PC-3 (cell line): ENCODE results near the gene PCDH10. TPM values are rescaled to one million over a fixed set of nuclear protein-coding genes. Genes with fewer than 3 reads are reported as not detected.

Experiments
- ATAC-seq: fragments of 200-7000 bp; cut with Tn5 transposase; 2 replicates; pipeline ENCODE4 v1.9.1; 2020; ENCODE audit warnings: mild to moderate bottlenecking, moderate library complexity
- BruUV-seq: library from RNA; stranded (reverse); fragments of 400-500 nt; replicated peaks from 2 replicates; lab custom pipeline; 2021; lab: Mats Ljungman, UMichigan
- CTCF ChIA-PET: fragments of 300-600 bp; sonication (Branson Sonifier 250); formaldehyde crosslinking; loops from one replicate; lab custom pipeline; 2022; ENCODE audit warnings: antibody characterized with exemption; lab: Charles Lee
- POLR2A ChIA-PET: fragments of 300-600 bp; sonication (Branson Sonifier 250); formaldehyde crosslinking; loops from one replicate; lab custom pipeline; 2022; ENCODE audit warnings: antibody characterized with exemption; ENCODE audit not compliant: unreplicated experiment; lab: Charles Lee
- DNase-seq: peaks from one replicate; pipeline ENCODE4 v3.0.0-alpha.2; 2015
- H2AFZ ChIP-seq: fragments of 300-600 bp; sonication (generic); 2 replicates; pipeline ENCODE4 v1.6.0; 2016; ENCODE audit warnings: antibody characterized with exemption, low read length
- H3F3A ChIP-seq: fragments of 300-600 bp; sonication (generic); one replicate; pipeline ENCODE4 v1.6.0; 2017; ENCODE audit warnings: antibody characterized with exemption, low read length, control low read depth, mild to moderate bottlenecking; ENCODE audit not compliant: unreplicated experiment
- H3K27ac ChIP-seq: fragments of 300-600 bp; sonication (generic); 2 replicates; pipeline ENCODE4 v1.5.1; 2016; ENCODE audit warnings: mild to moderate bottlenecking, low read length
- H3K27me3 ChIP-seq: fragments of 300-600 bp; sonication (generic); 2 replicates; pipeline ENCODE4 v1.6.1; 2016; ENCODE audit warnings: low read length, mixed read lengths
- H3K36me3 ChIP-seq: fragments of 300-600 bp; sonication (generic); 2 replicates; pipeline ENCODE4 v1.6.1; 2016; ENCODE audit warnings: low read depth, mixed run types, low read length, mixed read lengths
- H3K4me1 ChIP-seq: fragments of 300-600 bp; sonication (generic); 2 replicates; pipeline ENCODE4 v1.5.1; 2016; ENCODE audit warnings: low read length; ENCODE audit not compliant: insufficient read depth
- H3K4me2 ChIP-seq: fragments of 300-600 bp; sonication (generic); 2 replicates; pipeline ENCODE4 v1.6.0; 2016; ENCODE audit warnings: low read length
- H3K4me3 ChIP-seq: fragments of 300-600 bp; sonication (generic); 2 replicates; pipeline ENCODE4 v1.5.1; 2016; ENCODE audit warnings: mild to moderate bottlenecking, low read length, mixed read lengths
- H3K79me2 ChIP-seq: fragments of 300-600 bp; sonication (generic); 2 replicates; pipeline ENCODE4 v1.6.1; 2017; ENCODE audit warnings: low read length, mixed read lengths
- H3K9ac ChIP-seq: fragments of 300-600 bp; sonication (generic); 2 replicates; pipeline ENCODE4 v1.6.0; 2016; ENCODE audit warnings: mild to moderate bottlenecking, low read length
- H3K9me2 ChIP-seq: fragments of 300-600 bp; sonication (generic); replicated peaks from 2 replicates; pipeline ENCODE4 v1.6.1; 2016; ENCODE audit warnings: mixed run types, low read length, mixed read lengths
- H3K9me3 ChIP-seq: fragments of 300-600 bp; sonication (generic); 2 replicates; pipeline ENCODE4 v1.6.1; 2016; ENCODE audit warnings: low read length, mixed read lengths
- H4K20me1 ChIP-seq: fragments of 300-600 bp; sonication (generic); 2 replicates; pipeline ENCODE4 v1.6.1; 2016; ENCODE audit warnings: low read length, mixed read lengths
- EZH2 ChIP-seq: fragments of 300-600 bp; sonication (generic); IDR thresholded peaks from one replicate; pipeline ENCODE4 v1.6.1; 2017; ENCODE audit warnings: antibody characterized with exemption, mild to moderate bottlenecking, low read length; ENCODE audit not compliant: unreplicated experiment
- EZH2phosphoT487 ChIP-seq: fragments of 300-600 bp; sonication (generic); IDR thresholded peaks from 2 replicates; pipeline ENCODE4 v1.6.1; 2018; ENCODE audit warnings: mild to moderate bottlenecking, antibody characterized with exemption, low read length, borderline replicate concordance
- intact Hi-C: fragments of 100-400 bp; cut with micrococcal nuclease; formaldehyde crosslinking; loops from 2 replicates; pipeline ENCODE4 v1.9.0; 2023
- total RNA-seq: library from RNA; depleted of rRNA; stranded (reverse); fragments of >200 nt; gene quantifications from 2 replicates; pipeline ENCODE4 v1.2.3, GENCODE V29; 2014
- TF ChIP-seq, protein P1 (sequence below): fragments of 300-600 bp; sonication (generic); conservative IDR thresholded peaks from 2 replicates; pipeline ENCODE4 v1.5.1; 2017; ENCODE audit warnings: antibody characterized with exemption, low read depth, mild to moderate bottlenecking, low read length

PCDH10 gene
- total RNA-seq, 1 experiment from 2014 or later = 0.11 TPM

DNA sequence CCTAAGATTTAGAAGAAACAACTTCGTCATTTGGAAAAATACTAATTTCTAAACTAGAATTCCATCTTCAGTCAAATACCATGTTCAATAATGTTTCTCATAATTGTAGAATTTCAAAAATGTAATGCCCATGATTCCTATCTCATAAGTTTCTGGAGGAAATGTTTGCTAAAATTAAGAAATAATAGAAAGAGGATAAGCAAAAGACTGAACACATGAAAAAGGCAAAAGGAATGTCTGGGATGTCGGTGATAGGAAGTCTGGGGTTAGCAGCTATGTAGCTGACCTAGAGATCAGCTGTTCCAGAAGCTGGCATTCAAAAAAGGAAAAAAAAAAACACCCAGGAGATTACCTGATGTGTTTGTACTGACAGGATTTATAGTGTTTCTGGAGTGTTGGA, 18.9 kb upstream of the PCDH10 start:
- DNase-seq = no peak
- intact Hi-C loops = no loop called here
- Histone ChIP-seq H3K4me3 (no peak overlapping the region), H3K9me3 (no peaks in the 10 kb centered on the region), H3K4me1 (no peaks in the 10 kb centered on the region), H3K4me2 (no peak overlapping the region), H3K9me2 (no peaks in the 10 kb centered on the region), H3K36me3 (no peaks in the 10 kb centered on the region), H3K9ac (no peak overlapping the region), H3K27ac (no peak overlapping the region), H3K27me3 (no peaks in the 10 kb centered on the region), H2AFZ (no peak overlapping the region), H3K79me2 (no peaks in the 10 kb centered on the region), H4K20me1 (no peaks in the 10 kb centered on the region), H3F3A (no peaks in the 10 kb centered on the region)
- TF ChIP-seq, protein P1, sequence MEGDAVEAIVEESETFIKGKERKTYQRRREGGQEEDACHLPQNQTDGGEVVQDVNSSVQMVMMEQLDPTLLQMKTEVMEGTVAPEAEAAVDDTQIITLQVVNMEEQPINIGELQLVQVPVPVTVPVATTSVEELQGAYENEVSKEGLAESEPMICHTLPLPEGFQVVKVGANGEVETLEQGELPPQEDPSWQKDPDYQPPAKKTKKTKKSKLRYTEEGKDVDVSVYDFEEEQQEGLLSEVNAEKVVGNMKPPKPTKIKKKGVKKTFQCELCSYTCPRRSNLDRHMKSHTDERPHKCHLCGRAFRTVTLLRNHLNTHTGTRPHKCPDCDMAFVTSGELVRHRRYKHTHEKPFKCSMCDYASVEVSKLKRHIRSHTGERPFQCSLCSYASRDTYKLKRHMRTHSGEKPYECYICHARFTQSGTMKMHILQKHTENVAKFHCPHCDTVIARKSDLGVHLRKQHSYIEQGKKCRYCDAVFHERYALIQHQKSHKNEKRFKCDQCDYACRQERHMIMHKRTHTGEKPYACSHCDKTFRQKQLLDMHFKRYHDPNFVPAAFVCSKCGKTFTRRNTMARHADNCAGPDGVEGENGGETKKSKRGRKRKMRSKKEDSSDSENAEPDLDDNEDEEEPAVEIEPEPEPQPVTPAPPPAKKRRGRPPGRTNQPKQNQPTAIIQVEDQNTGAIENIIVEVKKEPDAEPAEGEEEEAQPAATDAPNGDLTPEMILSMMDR = no peak
- TF ChIP-seq EZH2 (no peak), EZH2phosphoT487 (no peak)
- ChIA-PET POLR2A (no interaction called here), CTCF (no interaction called here)
- no peak for ATAC-seq
- BruUV-seq = no TSS peak

DNA sequence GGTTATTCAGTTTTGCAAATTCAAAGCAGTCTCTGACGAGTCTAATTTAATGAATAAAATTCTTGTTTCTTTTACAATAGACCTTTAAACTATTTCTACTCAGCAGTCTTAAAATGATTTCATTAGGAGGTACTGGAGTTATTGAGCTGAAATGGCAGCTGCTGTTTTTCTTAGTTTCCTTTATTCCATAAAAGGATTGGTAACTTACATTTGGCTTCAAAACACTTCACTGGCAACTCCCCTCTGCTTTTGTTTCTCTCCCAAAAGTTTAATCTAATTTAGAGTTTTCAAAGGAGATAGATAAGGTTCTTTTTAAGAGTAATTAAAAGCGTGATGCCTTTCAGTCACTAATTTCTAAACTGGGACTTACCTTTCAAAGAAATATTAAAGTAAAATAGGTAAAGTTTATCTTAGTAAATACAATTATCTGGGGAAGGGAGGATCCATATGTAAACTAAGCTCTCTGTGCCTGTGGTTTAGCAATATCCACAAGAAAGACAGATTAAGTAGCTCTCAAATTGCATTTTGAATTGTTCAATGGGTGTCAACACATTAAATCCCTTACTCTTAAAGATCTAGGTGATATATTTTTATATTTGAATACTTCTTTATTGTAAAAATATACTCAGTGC, 17.1 kb upstream of the PCDH10 start:
- ATAC-seq (no peak), DNase-seq (no peak)
- H3K9me2 ChIP-seq = no peaks in the 10 kb centered on the region
- no TSS peak for BruUV-seq
- H3K27me3 ChIP-seq = no peaks in the 10 kb centered on the region
- H2AFZ ChIP-seq = 0 out of 2 replicates have a peak overlapping the region, but pooled peaks have one; percentile 18
- TF ChIP-seq EZH2 = no peak
- TF ChIP-seq EZH2phosphoT487 = no peak
- TF ChIP-seq, protein P1 = no peak
- ChIA-PET CTCF (no interaction called here), POLR2A (no interaction called here)
- no peak overlapping the region for H3K27ac ChIP-seq
- H3K4me3 ChIP-seq = no peak overlapping the region
- H3K36me3 ChIP-seq = no peaks in the 10 kb centered on the region
- intact Hi-C loops = no loop called here
- no peaks in the 10 kb centered on the region for H3K4me1 ChIP-seq
- no peak overlapping the region for H3K4me2 ChIP-seq
- no peaks in the 10 kb centered on the region for H4K20me1 ChIP-seq
- no peak overlapping the region for H3K9ac ChIP-seq
- H3K79me2 ChIP-seq = no peaks in the 10 kb centered on the region
- H3F3A ChIP-seq = no peaks in the 10 kb centered on the region
- H3K9me3 ChIP-seq = no peaks in the 10 kb centered on the region

DNA sequence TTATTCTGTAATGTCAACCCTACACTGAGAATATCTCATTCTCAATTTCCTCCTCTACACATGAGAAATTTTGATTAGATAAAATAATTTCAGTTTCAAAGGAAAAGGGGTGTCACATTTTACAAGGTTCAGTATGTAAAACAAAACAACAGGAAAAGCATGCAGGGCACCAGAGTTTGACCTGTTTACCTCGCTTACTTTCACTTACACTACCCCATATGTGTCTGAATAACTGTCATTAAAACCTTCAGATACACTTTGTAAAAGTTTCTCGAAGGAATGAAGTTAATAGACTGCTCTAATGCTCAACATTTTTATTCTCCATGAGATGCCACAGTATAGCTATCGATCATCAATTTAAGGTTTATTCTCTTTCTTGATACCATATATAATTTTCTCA, 12.3 kb upstream of the PCDH10 start:
- Histone ChIP-seq H3K4me3 (no peak overlapping the region), H3K9me2 (no peaks in the 10 kb centered on the region), H3K36me3 (no peaks in the 10 kb centered on the region), H3F3A (no peaks in the 10 kb centered on the region), H3K9me3 (no peaks in the 10 kb centered on the region), H3K27ac (no peak overlapping the region), H4K20me1 (no peaks in the 10 kb centered on the region), H3K4me1 (no peaks in the 10 kb centered on the region), H3K4me2 (no peak overlapping the region), H3K9ac (no peak overlapping the region), H2AFZ (no peak overlapping the region), H3K27me3 (no peaks in the 10 kb centered on the region), H3K79me2 (no peaks in the 10 kb centered on the region)
- ChIA-PET CTCF (no interaction called here), POLR2A (no interaction called here)
- BruUV-seq = no TSS peak
- TF ChIP-seq, protein P1 = no peak
- TF ChIP-seq EZH2phosphoT487 = no peak
- TF ChIP-seq EZH2 = no peak
- intact Hi-C loops = no loop called here
- no peak for DNase-seq
- ATAC-seq = no peak
